ENCODE data around the gene FAM229B.

- TF ChIP-seq POLR2AphosphoS5 (IDR thresholded peaks at IDR 0.05; ENCODE audit: low read depth, low read length), result no peak
- TF ChIP-seq TCF12 (IDR thresholded peaks at IDR 0.05; ENCODE audit: low read depth, low read length), result no peak
- TF ChIP-seq CTCF (IDR thresholded peaks at IDR 0.05; ENCODE audit: control extremely low read depth in 1 of 3, insufficient read depth in 1 of 3, low read depth in 1 of 3, low read length in 3 of 3), result no peak
- TF ChIP-seq FOSL1 (IDR thresholded peaks at IDR 0.05; ENCODE audit: insufficient read depth, low read depth, low read length), result no peak
- no peak for TF ChIP-seq YY1 (IDR thresholded peaks at IDR 0.05; ENCODE audit: low read depth, low read length)
- TF ChIP-seq CEBPB (IDR thresholded peaks at IDR 0.05; ENCODE audit: low read depth, low read length), result no peak
- TF ChIP-seq RFX5 (IDR thresholded peaks at IDR 0.05; ENCODE audit: borderline replicate concordance, low read depth, low read length), result no peak
- TF ChIP-seq CTBP2 (IDR thresholded peaks at IDR 0.05; ENCODE audit: borderline replicate concordance, insufficient read depth, insufficient read length, low read length), result no peak
- no peak for TF ChIP-seq SP2 (IDR thresholded peaks at IDR 0.05; ENCODE audit: low read length)
- TF ChIP-seq MAX (IDR thresholded peaks at IDR 0.05), result no peak
- TF ChIP-seq TAF1 (IDR thresholded peaks at IDR 0.05; ENCODE audit: low read depth, low read length), result no peak
- no peak for TF ChIP-seq ATF2 (IDR thresholded peaks at IDR 0.05; ENCODE audit: low read length)
- no peak for TF ChIP-seq POLR2A (IDR thresholded peaks at IDR 0.05; ENCODE audit: control extremely low read depth in 1 of 2, low read depth in 2 of 2, low read length in 2 of 2)
Observed at GRCh38 chr6:112038756-112039430, 48.5 kb upstream of the FAM229B start.

All from H1 (cell line).